ENCODE measurements around the gene KRTAP2-1.
"Not testable (repeated sequence)": the region's sequence is repeated elsewhere in the genome, so short reads cannot be mapped to it uniquely, and the experiment has no call there.

DNA sequence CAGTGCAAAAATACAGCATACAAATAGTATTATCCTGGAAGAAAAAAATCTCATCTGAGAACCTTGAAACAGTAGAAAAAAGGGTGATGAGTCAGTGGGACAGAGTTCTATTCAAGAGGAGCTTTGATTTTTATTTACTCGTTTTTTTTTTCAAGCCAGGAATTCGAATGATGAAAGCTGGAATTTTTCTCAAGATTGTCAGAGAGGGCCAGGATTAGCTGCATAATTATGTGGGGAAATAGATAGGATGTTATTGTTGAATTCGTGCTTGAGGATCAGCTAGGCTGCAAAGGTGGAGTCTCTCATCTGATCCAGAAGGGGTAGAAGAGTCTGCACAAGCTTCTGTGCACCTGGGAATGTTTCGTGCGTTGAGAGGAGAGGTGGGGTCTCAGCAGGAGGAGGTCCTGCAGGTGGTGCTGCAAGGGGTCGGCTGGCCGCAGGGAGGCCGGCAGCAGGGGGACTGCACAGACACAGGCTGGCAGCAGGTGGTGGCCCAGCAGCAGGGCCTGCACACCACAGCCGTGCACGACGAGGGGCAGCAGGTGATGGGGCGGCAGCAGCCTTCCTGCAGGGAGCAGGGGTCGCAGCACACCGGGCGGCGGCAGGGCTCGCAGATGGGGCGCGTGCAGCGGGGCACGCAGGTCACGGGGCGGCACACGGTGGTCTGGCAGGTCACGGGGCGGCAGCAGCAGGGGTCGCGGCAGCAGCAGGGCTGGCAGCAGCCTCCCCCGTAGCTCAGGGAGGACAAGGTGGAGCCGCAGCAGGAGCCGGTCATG, 12.3 kb upstream of the KRTAP2-1 start:
- TF ChIP-seq HOXA7 (CRISPR knock-in tag; IDR thresholded peaks at IDR 0.05); JUN (IDR thresholded peaks at IDR 0.05); POLR2A (IDR thresholded peaks at IDR 0.05; ENCODE audit: low read length); REST (IDR thresholded peaks at IDR 0.05); USF2 (IDR thresholded peaks at IDR 0.05); RFX5 (IDR thresholded peaks at IDR 0.05): not testable (repeated sequence)
- TF ChIP-seq, protein P1, sequence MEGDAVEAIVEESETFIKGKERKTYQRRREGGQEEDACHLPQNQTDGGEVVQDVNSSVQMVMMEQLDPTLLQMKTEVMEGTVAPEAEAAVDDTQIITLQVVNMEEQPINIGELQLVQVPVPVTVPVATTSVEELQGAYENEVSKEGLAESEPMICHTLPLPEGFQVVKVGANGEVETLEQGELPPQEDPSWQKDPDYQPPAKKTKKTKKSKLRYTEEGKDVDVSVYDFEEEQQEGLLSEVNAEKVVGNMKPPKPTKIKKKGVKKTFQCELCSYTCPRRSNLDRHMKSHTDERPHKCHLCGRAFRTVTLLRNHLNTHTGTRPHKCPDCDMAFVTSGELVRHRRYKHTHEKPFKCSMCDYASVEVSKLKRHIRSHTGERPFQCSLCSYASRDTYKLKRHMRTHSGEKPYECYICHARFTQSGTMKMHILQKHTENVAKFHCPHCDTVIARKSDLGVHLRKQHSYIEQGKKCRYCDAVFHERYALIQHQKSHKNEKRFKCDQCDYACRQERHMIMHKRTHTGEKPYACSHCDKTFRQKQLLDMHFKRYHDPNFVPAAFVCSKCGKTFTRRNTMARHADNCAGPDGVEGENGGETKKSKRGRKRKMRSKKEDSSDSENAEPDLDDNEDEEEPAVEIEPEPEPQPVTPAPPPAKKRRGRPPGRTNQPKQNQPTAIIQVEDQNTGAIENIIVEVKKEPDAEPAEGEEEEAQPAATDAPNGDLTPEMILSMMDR (IDR thresholded peaks at IDR 0.05): not testable (repeated sequence)
- TF ChIP-seq, protein P2, sequence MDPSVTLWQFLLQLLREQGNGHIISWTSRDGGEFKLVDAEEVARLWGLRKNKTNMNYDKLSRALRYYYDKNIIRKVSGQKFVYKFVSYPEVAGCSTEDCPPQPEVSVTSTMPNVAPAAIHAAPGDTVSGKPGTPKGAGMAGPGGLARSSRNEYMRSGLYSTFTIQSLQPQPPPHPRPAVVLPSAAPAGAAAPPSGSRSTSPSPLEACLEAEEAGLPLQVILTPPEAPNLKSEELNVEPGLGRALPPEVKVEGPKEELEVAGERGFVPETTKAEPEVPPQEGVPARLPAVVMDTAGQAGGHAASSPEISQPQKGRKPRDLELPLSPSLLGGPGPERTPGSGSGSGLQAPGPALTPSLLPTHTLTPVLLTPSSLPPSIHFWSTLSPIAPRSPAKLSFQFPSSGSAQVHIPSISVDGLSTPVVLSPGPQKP (IDR thresholded peaks at IDR 0.05; ENCODE audit: low read depth, low read length): not testable (repeated sequence)
- peak in 1 of 2 experiments; percentile 48; a peak in 1 of 4 replicates for TF ChIP-seq CEBPB (IDR thresholded peaks at IDR 0.05)
